ENCODE measurements around the gene MRC1. TPM values are rescaled to one million over a fixed set of nuclear protein-coding genes. Genes with fewer than 3 reads are reported as not detected.

MRC1 gene
- polyA plus RNA-seq, 1 donor (not counting 4 experiments of a cell fraction or from before 2014, with no cell fraction given) = 0.01 TPM

DNA sequence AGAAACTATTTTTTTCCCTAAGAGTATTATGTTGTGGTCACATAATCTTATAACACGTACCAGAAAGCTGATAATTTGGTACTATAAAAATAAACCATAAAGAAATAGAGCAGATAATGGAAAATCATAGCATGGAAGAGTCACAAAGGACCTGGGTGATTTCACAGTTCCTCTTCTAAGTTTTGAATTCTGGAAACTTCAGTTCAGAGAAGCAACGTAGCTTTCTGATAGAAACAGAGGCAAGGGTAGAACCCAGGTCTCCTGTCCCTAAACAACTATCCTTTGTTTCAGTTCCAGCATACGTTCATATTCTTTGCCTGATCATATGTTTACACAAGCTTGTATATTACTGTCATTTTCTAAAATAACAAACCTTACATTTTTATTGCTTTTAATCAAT is 47.9 kb downstream of the MRC1 start:
- Histone ChIP-seq H3K9ac (ENCODE audit: control insufficient read depth, extremely low read depth, insufficient read depth, low read length) (no peak overlapping the region), H3K4me1 (ENCODE audit: control insufficient read depth, extremely low read depth, insufficient read depth, low read length) (no peaks in the 10 kb centered on the region), H3K4me2 (ENCODE audit: control insufficient read depth, extremely low read depth, insufficient read depth, low read depth, low read length) (no peak overlapping the region), H3K9me1 (ENCODE audit: control insufficient read depth, extremely low read depth, insufficient read depth, low read length) (no peaks in the 10 kb centered on the region), H3K27ac (ENCODE audit: control insufficient read depth, insufficient read depth, low read length) (no peak overlapping the region), H3K27me3 (ENCODE audit: control insufficient read depth, extremely low read depth, insufficient read depth, low read length) (no peaks in the 10 kb centered on the region), H3K9me3 (ENCODE audit: control insufficient read depth, low read depth, low read length) (no peaks in the 10 kb centered on the region), H4K20me1 (ENCODE audit: control insufficient read depth, extremely low read depth, insufficient read depth, low read length) (no peaks in the 10 kb centered on the region), H3K4me3 (ENCODE audit: control insufficient read depth in 2 of 3, extremely low read depth in 1 of 3, insufficient read depth in 2 of 3, low read depth in 1 of 3, low read length in 3 of 3) (no peak overlapping the region), H2AFZ (ENCODE audit: control insufficient read depth, low read length) (no peak overlapping the region), H3K36me3 (ENCODE audit: control insufficient read depth in 2 of 2, extremely low read depth in 1 of 2, insufficient read depth in 2 of 2, low read length in 2 of 2) (no peaks in the 10 kb centered on the region), H3K79me2 (ENCODE audit: control insufficient read depth, insufficient read depth, low read length) (no peaks in the 10 kb centered on the region)
- dilution Hi-C loops (cut with MboI; ENCODE audit: extremely low pct_ligation_motif_present, low sequenced_read_pairs) = no loop called here
- DNase-seq (ENCODE audit: low read depth, low spot score) (no peak), FAIRE-seq (no peak)
- TF ChIP-seq EZH2 (IDR thresholded peaks at IDR 0.05; ENCODE audit: low read length) (no peak), CTCF (optimal IDR thresholded peaks at IDR 0.05 in 1 of 3, IDR thresholded peaks at IDR 0.05 in 1 of 3, conservative IDR thresholded peaks at IDR 0.05 in 1 of 3; ENCODE audit: extremely low read depth in 1 of 3, insufficient read depth in 2 of 3, low read length in 3 of 3) (no peak)

DNA sequence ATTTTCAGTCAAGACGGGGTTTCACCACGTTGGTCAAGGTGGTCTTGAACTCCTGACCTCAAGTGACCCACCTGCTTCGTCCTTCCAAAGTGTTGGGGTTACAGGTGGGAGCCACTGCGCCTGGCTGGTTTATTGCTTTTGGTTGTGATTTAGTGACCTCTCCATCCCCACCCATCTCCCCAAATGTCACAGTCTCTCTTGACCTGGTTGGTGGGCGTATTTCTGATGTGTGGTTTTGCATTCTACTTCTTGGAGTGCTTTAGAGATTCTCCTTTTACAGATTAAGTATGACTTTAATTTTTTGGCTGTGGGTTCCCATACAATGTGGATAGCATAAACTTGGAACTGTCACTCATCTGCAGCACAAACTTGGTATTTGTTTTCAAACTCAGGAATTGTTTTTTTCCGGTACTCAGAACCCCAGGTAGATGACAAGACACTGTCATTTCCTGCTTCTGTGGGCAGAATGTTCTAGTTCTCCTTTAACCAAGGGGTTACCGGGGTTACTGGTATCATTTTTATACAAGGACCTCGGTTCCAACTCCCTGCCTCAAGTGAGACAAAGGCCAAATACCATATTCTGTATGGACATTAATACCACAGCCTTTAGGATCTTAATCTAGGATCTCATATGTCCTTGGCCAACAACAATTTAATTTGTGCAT is 50.5 kb downstream of the MRC1 start:
- H4K20me1 ChIP-seq (ENCODE audit: control insufficient read depth, extremely low read depth, insufficient read depth, low read length) = no peaks in the 10 kb centered on the region
- FAIRE-seq (no peak), DNase-seq (ENCODE audit: low read depth, low spot score) (no peak)
- TF ChIP-seq CTCF (optimal IDR thresholded peaks at IDR 0.05 in 1 of 3, IDR thresholded peaks at IDR 0.05 in 1 of 3, conservative IDR thresholded peaks at IDR 0.05 in 1 of 3; ENCODE audit: extremely low read depth in 1 of 3, insufficient read depth in 2 of 3, low read length in 3 of 3) = no peak
- no peak for TF ChIP-seq EZH2 (IDR thresholded peaks at IDR 0.05; ENCODE audit: low read length)
- no peak overlapping the region for H3K9ac ChIP-seq (ENCODE audit: control insufficient read depth, extremely low read depth, insufficient read depth, low read length)
- H3K4me2 ChIP-seq (ENCODE audit: control insufficient read depth, extremely low read depth, insufficient read depth, low read depth, low read length) = no peak overlapping the region
- no peak overlapping the region for H3K4me3 ChIP-seq (ENCODE audit: control insufficient read depth in 2 of 3, extremely low read depth in 1 of 3, insufficient read depth in 2 of 3, low read depth in 1 of 3, low read length in 3 of 3)
- H3K9me1 ChIP-seq (ENCODE audit: control insufficient read depth, extremely low read depth, insufficient read depth, low read length) = no peaks in the 10 kb centered on the region
- no peak overlapping the region for H2AFZ ChIP-seq (ENCODE audit: control insufficient read depth, low read length)
- no peaks in the 10 kb centered on the region for H3K27me3 ChIP-seq (ENCODE audit: control insufficient read depth, extremely low read depth, insufficient read depth, low read length)
- no peaks in the 10 kb centered on the region for H3K4me1 ChIP-seq (ENCODE audit: control insufficient read depth, extremely low read depth, insufficient read depth, low read length)
- dilution Hi-C loops (cut with MboI; ENCODE audit: extremely low pct_ligation_motif_present, low sequenced_read_pairs) = no loop called here
- H3K36me3 ChIP-seq (ENCODE audit: control insufficient read depth in 2 of 2, extremely low read depth in 1 of 2, insufficient read depth in 2 of 2, low read length in 2 of 2) = no peaks in the 10 kb centered on the region
- no peak overlapping the region for H3K27ac ChIP-seq (ENCODE audit: control insufficient read depth, insufficient read depth, low read length)
- no peaks in the 10 kb centered on the region for H3K9me3 ChIP-seq (ENCODE audit: control insufficient read depth, low read depth, low read length)
- H3K79me2 ChIP-seq (ENCODE audit: control insufficient read depth, insufficient read depth, low read length) = no peaks in the 10 kb centered on the region
